ENCODE results near the gene PLVAP.

The PLVAP gene

DNA sequence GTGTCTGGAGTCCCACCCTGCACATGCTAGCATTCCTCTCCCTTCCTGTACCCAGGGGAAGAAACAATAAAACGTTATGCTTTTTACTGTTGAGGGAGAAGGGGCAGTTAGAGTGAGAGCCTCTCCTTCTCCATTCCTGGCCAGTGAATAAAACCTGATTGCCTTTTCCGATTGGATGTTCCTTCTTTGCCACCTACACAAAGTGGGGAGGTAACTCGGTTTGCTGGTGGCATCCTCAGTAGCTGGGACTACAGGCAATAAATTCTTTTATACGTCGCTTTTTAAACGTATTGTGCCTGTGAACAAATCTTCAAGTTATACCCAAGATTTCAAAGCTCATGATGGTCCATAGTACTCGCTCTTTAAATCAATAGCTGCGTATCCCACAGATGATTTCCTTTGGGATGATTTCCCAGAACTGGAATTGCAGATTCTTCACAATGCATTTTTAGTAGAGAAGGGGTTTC lies 42.0 kb upstream of the PLVAP start:
- DNase-seq (ENCODE audit: low read depth) = no peak
- TF ChIP-seq, protein P1, sequence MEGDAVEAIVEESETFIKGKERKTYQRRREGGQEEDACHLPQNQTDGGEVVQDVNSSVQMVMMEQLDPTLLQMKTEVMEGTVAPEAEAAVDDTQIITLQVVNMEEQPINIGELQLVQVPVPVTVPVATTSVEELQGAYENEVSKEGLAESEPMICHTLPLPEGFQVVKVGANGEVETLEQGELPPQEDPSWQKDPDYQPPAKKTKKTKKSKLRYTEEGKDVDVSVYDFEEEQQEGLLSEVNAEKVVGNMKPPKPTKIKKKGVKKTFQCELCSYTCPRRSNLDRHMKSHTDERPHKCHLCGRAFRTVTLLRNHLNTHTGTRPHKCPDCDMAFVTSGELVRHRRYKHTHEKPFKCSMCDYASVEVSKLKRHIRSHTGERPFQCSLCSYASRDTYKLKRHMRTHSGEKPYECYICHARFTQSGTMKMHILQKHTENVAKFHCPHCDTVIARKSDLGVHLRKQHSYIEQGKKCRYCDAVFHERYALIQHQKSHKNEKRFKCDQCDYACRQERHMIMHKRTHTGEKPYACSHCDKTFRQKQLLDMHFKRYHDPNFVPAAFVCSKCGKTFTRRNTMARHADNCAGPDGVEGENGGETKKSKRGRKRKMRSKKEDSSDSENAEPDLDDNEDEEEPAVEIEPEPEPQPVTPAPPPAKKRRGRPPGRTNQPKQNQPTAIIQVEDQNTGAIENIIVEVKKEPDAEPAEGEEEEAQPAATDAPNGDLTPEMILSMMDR (conservative IDR thresholded peaks at IDR 0.05; ENCODE audit: low read depth, low read length) = no peak
- peak overlapping the region; percentile 61 for H3K4me3 ChIP-seq (ENCODE audit: low read depth, low read length)

DNA sequence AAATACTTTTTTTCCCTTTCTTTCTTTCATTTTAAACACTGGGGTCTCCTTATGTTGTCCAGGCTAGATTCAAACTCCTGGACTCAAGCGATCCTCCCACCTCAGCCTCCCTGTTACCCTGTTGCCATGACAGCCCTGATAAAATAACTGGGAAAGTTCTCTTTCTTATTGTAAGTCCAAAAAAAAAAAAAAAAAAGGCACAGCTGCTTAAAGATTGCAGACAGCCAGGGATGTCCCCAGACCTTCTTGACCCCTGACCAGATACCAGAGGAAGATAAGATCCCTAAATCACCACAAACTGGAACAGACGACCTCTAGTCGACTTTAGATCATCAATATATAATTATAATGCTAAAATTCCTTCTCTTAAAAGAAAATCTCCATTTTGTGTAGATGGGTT lies 41.6 kb upstream of the PLVAP start:
- H3K4me3 ChIP-seq (ENCODE audit: low read depth, low read length) = no peak overlapping the region
- TF ChIP-seq, protein P1 (conservative IDR thresholded peaks at IDR 0.05; ENCODE audit: low read depth, low read length) = no peak
- DNase-seq (ENCODE audit: low read depth) = no peak

GRCh38 chr19:17415121-17415520 lies 38.0 kb upstream of the PLVAP start:
- no peak overlapping the region for H3K4me3 ChIP-seq (ENCODE audit: low read depth, low read length)
- DNase-seq (ENCODE audit: low read depth) = no peak
- TF ChIP-seq, protein P1 (conservative IDR thresholded peaks at IDR 0.05; ENCODE audit: low read depth, low read length) = no peak

DNA sequence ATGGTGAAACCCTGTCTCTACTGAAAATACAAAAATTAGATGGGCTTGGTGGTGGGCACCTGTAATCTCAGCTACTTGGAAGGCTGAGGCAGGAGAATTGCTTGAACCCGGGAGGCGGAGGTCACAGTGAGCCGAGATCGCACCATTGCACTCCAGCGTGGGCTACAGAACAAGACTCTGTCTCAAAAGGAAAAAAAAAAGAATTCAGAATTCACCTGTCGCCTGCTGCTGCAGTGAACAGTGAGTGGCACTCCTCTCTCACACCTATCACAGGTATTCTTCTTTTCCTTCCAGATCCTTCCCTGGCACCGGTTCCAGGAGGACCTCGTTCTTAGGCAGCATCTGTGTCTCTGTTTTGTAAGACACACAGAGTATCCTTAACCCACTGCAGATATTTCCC lies 37.0 kb upstream of the PLVAP start:
- no peak overlapping the region for H3K4me3 ChIP-seq (ENCODE audit: low read depth, low read length)
- TF ChIP-seq, protein P1 (conservative IDR thresholded peaks at IDR 0.05; ENCODE audit: low read depth, low read length) = no peak
- no peak for DNase-seq (ENCODE audit: low read depth)

DNA sequence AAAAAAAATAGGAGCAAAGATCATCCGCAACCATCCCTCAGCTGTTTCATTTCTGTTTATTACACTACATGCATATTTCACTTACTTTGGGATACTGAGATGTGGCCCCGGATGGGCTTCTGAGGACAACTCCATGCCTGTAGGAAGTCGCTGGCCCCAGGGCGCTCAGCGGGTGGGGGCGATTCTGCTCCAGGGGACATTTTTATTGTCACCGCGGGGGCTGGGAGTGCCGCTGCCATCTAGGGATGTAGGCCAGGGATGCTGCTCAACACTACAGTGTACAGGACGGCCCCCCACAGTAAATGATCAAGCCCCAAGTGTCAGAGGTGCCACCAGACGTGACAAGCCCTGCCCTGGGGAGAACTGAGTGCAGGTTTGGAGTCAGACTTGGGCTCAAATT lies 34.7 kb upstream of the PLVAP start:
- TF ChIP-seq, protein P1 (conservative IDR thresholded peaks at IDR 0.05; ENCODE audit: low read depth, low read length) = no peak
- no peak overlapping the region for H3K4me3 ChIP-seq (ENCODE audit: low read depth, low read length)
- DNase-seq (ENCODE audit: low read depth) = no peak

GRCh38 chr19:17409990-17410389 lies 32.8 kb upstream of the PLVAP start:
- DNase-seq (ENCODE audit: low read depth) = no peak
- TF ChIP-seq, protein P1 (conservative IDR thresholded peaks at IDR 0.05; ENCODE audit: low read depth, low read length) = no peak
- H3K4me3 ChIP-seq (ENCODE audit: low read depth, low read length) = no peak overlapping the region

DNA sequence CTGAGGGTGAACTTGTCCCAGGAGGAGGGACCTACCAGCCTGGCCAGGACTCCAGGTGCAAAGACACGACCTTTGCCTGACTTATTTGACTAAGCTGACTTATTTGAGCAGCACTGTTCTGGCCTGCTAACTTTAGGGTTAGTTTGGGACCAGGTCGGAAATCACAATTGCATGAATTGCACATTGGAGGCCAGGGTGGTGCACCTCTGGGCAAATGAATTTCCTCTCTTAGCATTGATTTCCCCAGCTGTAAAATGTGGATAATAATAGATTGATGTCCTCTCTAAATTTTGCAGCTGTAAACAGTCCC lies 29.7 kb upstream of the PLVAP start:
- no peak overlapping the region for H3K4me3 ChIP-seq (ENCODE audit: low read depth, low read length)
- DNase-seq (ENCODE audit: low read depth) = no peak
- TF ChIP-seq, protein P1 (conservative IDR thresholded peaks at IDR 0.05; ENCODE audit: low read depth, low read length) = no peak
